UCSD-AML1 (cell line): Measurements from ENCODE around the gene MYO1D.
"Not testable (repeated sequence)": the region's sequence is repeated elsewhere in the genome, so short reads cannot be mapped to it uniquely, and the experiment has no call there.

Experiments
- DNase-seq: peaks from one replicate; lab custom pipeline; 2025; ENCODE audit not compliant: unreplicated experiment; lab: John Stamatoyannopoulos, UW

MYO1D gene

GRCh38 chr17:32876417-32877163 lies at the start of gene MYO1D:
Gene MYO1D (minus strand): TSS chr17:32877124. CDS start chr17:32876872, 252 bp downstream.
- DNase-seq: no peak

GRCh38 chr17:32926183-32926582 lies 49.3 kb upstream of the MYO1D start:
- DNase-seq: no peak

- DNase-seq: not testable (repeated sequence)
Measured at GRCh38 chr17:32923905-32924304, 47.0 kb upstream of the MYO1D start.

GRCh38 chr17:32921017-32921416 lies 44.1 kb upstream of the MYO1D start:
- no peak for DNase-seq

- no peak for DNase-seq
Measured at GRCh38 chr17:32920293-32920692, 43.4 kb upstream of the MYO1D start.

- DNase-seq: not testable (repeated sequence)
Measured at GRCh38 chr17:32919876-32920275, 43.0 kb upstream of the MYO1D start.

- no peak for DNase-seq
Measured at GRCh38 chr17:32917842-32918241, 40.9 kb upstream of the MYO1D start.

GRCh38 chr17:32917081-32917480 lies 40.2 kb upstream of the MYO1D start:
- DNase-seq: no peak

GRCh38 chr17:32916134-32916533 lies 39.2 kb upstream of the MYO1D start:
- no peak for DNase-seq

- DNase-seq: no peak
Measured at GRCh38 chr17:32915245-32915644, 38.3 kb upstream of the MYO1D start.

- no peak for DNase-seq
Measured at GRCh38 chr17:32914181-32914580, 37.3 kb upstream of the MYO1D start.

- no peak for DNase-seq
Measured at GRCh38 chr17:32913593-32913992, 36.7 kb upstream of the MYO1D start.

- no peak for DNase-seq
Measured at GRCh38 chr17:32912218-32912897, 35.4 kb upstream of the MYO1D start.

GRCh38 chr17:32910769-32911168 lies 33.8 kb upstream of the MYO1D start:
- DNase-seq: no peak

- peak; percentile 40 for DNase-seq
Measured at GRCh38 chr17:32909787-32910369, 33.0 kb upstream of the MYO1D start.

GRCh38 chr17:32907583-32907982 lies 30.7 kb upstream of the MYO1D start:
- no peak for DNase-seq

GRCh38 chr17:32904891-32905290 lies 28.0 kb upstream of the MYO1D start:
- DNase-seq: no peak

GRCh38 chr17:32903774-32904673 lies 27.1 kb upstream of the MYO1D start:
- no peak for DNase-seq

- no peak for DNase-seq
Measured at GRCh38 chr17:32901743-32902142, 24.8 kb upstream of the MYO1D start.

GRCh38 chr17:32899236-32900013 lies 22.5 kb upstream of the MYO1D start:
- no peak for DNase-seq
